Heart left ventricle (tissue), 16 donors: Measurements from ENCODE around the gene ZNF107. TPM values are rescaled to one million over a fixed set of nuclear protein-coding genes. Genes with fewer than 3 reads are reported as not detected.
"Not testable (repeated sequence)": the region's sequence is repeated elsewhere in the genome, so short reads cannot be mapped to it uniquely, and the experiment has no call there.

Experiments
- ATAC-seq, 4 donors: fragments of 200-7000 bp; cut with Tn5 transposase; one replicate each; pipeline ENCODE4 v1.9.1; 2020 to 2022; ENCODE audit warnings: moderate library complexity in 4 of 4, mild to moderate bottlenecking in 3 of 4, moderate number of reproducible peaks in 1 of 4
- DNase-seq, 5 donors: peaks; one replicate each; pipeline ENCODE4 v3.0.0-alpha.2; 2020
- H3K27ac ChIP-seq, 12 donors: fragments of 200-600 bp; sonication (generic) in 4 of 12; one replicate each; pipeline versions ENCODE4 v1.5.0 to v1.8.0; 2016 to 2022; ENCODE audit warnings: mild to moderate bottlenecking in 2 of 12
- H3K27me3 ChIP-seq, 9 donors: fragments of 200-600 bp; sonication (generic) in 2 of 9; one replicate each; pipeline versions ENCODE4 v1.5.1 to v1.8.0; 2016 to 2022; ENCODE audit warnings: mild to moderate bottlenecking in 3 of 9
- H3K36me3 ChIP-seq, 9 donors: fragments of 200-600 bp; sonication (generic) in 2 of 9; one replicate each; pipeline versions ENCODE4 v1.5.0 to v1.8.0; 2018 to 2022; ENCODE audit warnings: mild to moderate bottlenecking in 2 of 9
- H3K4me1 ChIP-seq, 12 donors: fragments of 200-600 bp; sonication (generic) in 4 of 12; one replicate each; pipeline versions ENCODE4 v1.5.0 to v1.8.0; 2016 to 2022; ENCODE audit warnings: mild to moderate bottlenecking in 3 of 12
- H3K4me3 ChIP-seq, 12 donors: fragments of 200-600 bp; sonication (generic) in 4 of 12; one replicate each; pipeline versions ENCODE4 v1.5.0 to v1.8.0; 2017 to 2022; ENCODE audit warnings: mild to moderate bottlenecking in 9 of 12, moderate library complexity in 4 of 12
- H3K9me3 ChIP-seq, 12 donors: fragments of 200-600 bp; sonication (generic) in 4 of 12; one replicate each; pipeline versions ENCODE4 v1.5.0 to v1.8.0; 2016 to 2022; ENCODE audit warnings: mild to moderate bottlenecking in 1 of 12
- CTCF ChIP-seq, 12 donors: fragments of 200-600 bp; sonication (generic) in 4 of 12; IDR thresholded peaks; one replicate each; pipeline versions ENCODE4 v1.5.0 to v1.8.0; 2018 to 2022; ENCODE audit warnings: antibody characterized with exemption in 12 of 12, mild to moderate bottlenecking in 5 of 12
- POLR2A ChIP-seq, 2 donors: fragments of 450-650 bp; IDR thresholded peaks; one replicate each; pipeline ENCODE4 v1.6.1; 2017; ENCODE audit warnings: antibody characterized with exemption in 2 of 2, mild to moderate bottlenecking in 2 of 2, moderate library complexity in 2 of 2
- WGBS, 4 donors: extraction: QIAGEN DNeasy Blood & Tissue Kit in 2 of 4; methylation state at CpG; one replicate each; pipeline versions ENCODE4 v1.1.5 to v1.1.7; 2013 to 2018; 5-methylcytosine and 5-hydroxymethylcytosine counted together
- intact Hi-C, 10 donors: fragments of 100-400 bp; cut with DNase I; formaldehyde crosslinking; loops; one replicate each; pipeline versions ENCODE4 v1.11.1 to v1.14.2; 2022
- polyA plus RNA-seq, 2 donors: library from polyadenylated mRNA; stranded (reverse); fragments of 200-250 nt; gene quantifications; one replicate each; pipeline ENCODE4 v1.2.3, GENCODE V29; 2013
- total RNA-seq, 9 donors: library from RNA; depleted of rRNA in 2 of 9; stranded (reverse); fragments of >200 nt in 2 of 9; fragmentation: NEBNext Ultra II Directional in 3 of 9; extraction: Animal tissue kit (Norgen Biotek cat#: 25700) in 3 of 9; gene quantifications; one replicate each; pipeline versions ENCODE4 v1.1.0 to v1.2.4, GENCODE V29; 2016 to 2023
- donor health status: ischemic (EF 13 %, LVEDD 7.1; RV severe dilation, severe dysfunction).
- donor health status: healthy with polysubstance abuse.
- donor health status: DM: no; HTN: yes; CAD: no.
- donor health status: DM: no; HTN: no; CAD: no.
- donor health status: ischemic (EF 25% LVEDD 6.9; RV normal size, moderate dysfunction).
- donor health status: ischemic (EF 25% LVEDD 5.7; RV mildly dilated, moderate dysfunction).
- donor health status: healthy.
- donor health status: DM: yes; HTN: yes; CAD: no.
- donor health status: ischemic (EF 35%, LVEDD 5.7; RV mildly dilated, moderate dysfunction).
- donor health status: nonischemic (EF 11% LVEDD 7.7; RV severe dilation, severe dysfunction).
- donor health status: DM: yes; HTN: yes; CAD: no.
- donor health status: PGD.
- donor health status: ischemic (EF 29% LVEDD 5.4; RV normal size, mild dysfunction).
- donor health status: nonischemic (EF 23%, LVEDD 6.1; RV moderate dilation, normal function).

ZNF107 gene
- total and polyA plus RNA-seq, 11 donors: 0.91 to 4.0 (median 1.7) TPM

- H3K4me3 ChIP-seq: no peak overlapping the region
- no peaks in the 10 kb centered on the region for H3K27me3 ChIP-seq
- 82 to 89% (median 86%) methylated on average over 11 of the region's 11 CpGs for WGBS, 4 donors
- no peak overlapping the region for H3K27ac ChIP-seq
- intact Hi-C loops: no loop called here
- DNase-seq (no peak), ATAC-seq (no peak)
- H3K9me3 ChIP-seq: no peaks in the 10 kb centered on the region
- H3K36me3 ChIP-seq: no peaks in the 10 kb centered on the region
- H3K4me1 ChIP-seq: no peaks in the 10 kb centered on the region
- TF ChIP-seq CTCF (IDR thresholded peaks at IDR 0.05) (no peak), POLR2A (IDR thresholded peaks at IDR 0.05) (no peak)
These were observed 12.1 kb upstream of the ZNF107 start for GRCh38 chr7:64653721-64654401.

GRCh38 chr7:64654796-64655548, 11.0 kb upstream of the ZNF107 start:
- no peak for DNase-seq
- ATAC-seq: no peak
- intact Hi-C loops: no loop called here
- Histone ChIP-seq H3K27ac (no peak overlapping the region), H3K4me1 (no peaks in the 10 kb centered on the region), H3K36me3 (no peaks in the 10 kb centered on the region), H3K27me3 (no peaks in the 10 kb centered on the region), H3K9me3 (no peaks in the 10 kb centered on the region), H3K4me3 (no peak overlapping the region)
- WGBS, 4 donors: 78 to 87% (median 81%) methylated on average over 5 of the region's 5 CpGs
- TF ChIP-seq CTCF (IDR thresholded peaks at IDR 0.05): no peak
- TF ChIP-seq POLR2A (IDR thresholded peaks at IDR 0.05): no peak

GRCh38 chr7:64655811-64656210, 10.1 kb upstream of the ZNF107 start:
- no peaks in the 10 kb centered on the region for H3K36me3 ChIP-seq
- no peak overlapping the region for H3K27ac ChIP-seq
- TF ChIP-seq POLR2A (IDR thresholded peaks at IDR 0.05): no peak
- no peak for TF ChIP-seq CTCF (IDR thresholded peaks at IDR 0.05)
- H3K9me3 ChIP-seq: no peaks in the 10 kb centered on the region
- no peak for ATAC-seq
- H3K4me3 ChIP-seq: no peak overlapping the region
- no peaks in the 10 kb centered on the region for H3K27me3 ChIP-seq
- 60 to 77% (median 66%) methylated on average over 1 to 2 of the region's 2 CpGs for WGBS, 4 donors
- no peak for DNase-seq
- intact Hi-C loops: no loop called here
- H3K4me1 ChIP-seq: no peaks in the 10 kb centered on the region

GRCh38 chr7:64656489-64656888, 9.4 kb upstream of the ZNF107 start:
- no peak overlapping the region for H3K27ac ChIP-seq
- DNase-seq: no peak
- WGBS, 4 donors: 78 to 91% (median 82%) methylated on average over 3 of the region's 3 CpGs
- no peak for ATAC-seq
- H3K4me3 ChIP-seq: no peak overlapping the region
- no peaks in the 10 kb centered on the region for H3K36me3 ChIP-seq
- TF ChIP-seq POLR2A (IDR thresholded peaks at IDR 0.05) (no peak), CTCF (IDR thresholded peaks at IDR 0.05) (no peak)
- intact Hi-C loops: no loop called here
- no peaks in the 10 kb centered on the region for H3K4me1 ChIP-seq
- no peaks in the 10 kb centered on the region for H3K27me3 ChIP-seq
- no peaks in the 10 kb centered on the region for H3K9me3 ChIP-seq

- not testable (repeated sequence) for H3K27me3 ChIP-seq, H3K4me1 ChIP-seq, H3K4me3 ChIP-seq, ATAC-seq, DNase-seq, H3K9me3 ChIP-seq, H3K36me3 ChIP-seq, H3K27ac ChIP-seq
- intact Hi-C loops: loop anchor here in 4 of 10 donors (10.0 kb wide), 4 partner anchors 87 to 357 kb away; partner anchors contain the start of genes ZNF680 (in 2 of the 4) and ZNF138 (in 1 of the 4)
- WGBS, 4 donors: 95 to 97% (median 95%) methylated on average over 5 of the region's 5 CpGs
These were observed 3.8 kb upstream of the ZNF107 start for GRCh38 chr7:64662091-64662490.
